HEK293 (cell line): Measurements from ENCODE around the gene GTPBP3.

Experiments
- CTCF ChIA-PET: fragments of 350-600 bp; formaldehyde crosslinking; extraction: SDS; loops from one replicate; lab custom pipeline; 2021; ENCODE audit warnings: antibody characterized with exemption; lab: Yijun Ruan, JAX
- POLR2A ChIA-PET: fragments of 300-600 bp; formaldehyde crosslinking; extraction: SDS; loops from one replicate; lab custom pipeline; 2020; ENCODE audit warnings: antibody characterized with exemption, inconsistent platforms; lab: Yijun Ruan, JAX
- H3K27ac ChIP-seq: fragments of 200-500 bp; sonication (Bioruptor generic); 2 replicates; pipeline ENCODE4 v1.5.1; 2014; ENCODE audit warnings: low read depth, low read length, control low read depth, inconsistent platforms; ENCODE audit errors: extremely low read depth
- H3K36me3 ChIP-seq, 2 experiments: fragments of 200-500 bp in 1 of 2; sonication (Bioruptor generic) in 1 of 2; 1 replicate in 1 of 2; 2 replicates in 1 of 2; pipeline ENCODE4 v1.5.1; 2014 to 2017; ENCODE audit warnings: inconsistent platforms in 2 of 2, low read length in 2 of 2; ENCODE audit not compliant: control insufficient read depth in 2 of 2, insufficient read depth in 1 of 2
- H3K4me1 ChIP-seq: fragments of 200-500 bp; sonication (Bioruptor generic); 2 replicates; pipeline ENCODE4 v1.5.1; 2014; ENCODE audit warnings: mild to moderate bottlenecking, low read length, inconsistent platforms; ENCODE audit not compliant: control insufficient read depth, insufficient read depth
- H3K4me3 ChIP-seq: 2 replicates; pipeline ENCODE4 v1.5.1; 2011; ENCODE audit warnings: low read depth, mild to moderate bottlenecking, control low read depth, low read length, moderate library complexity
- H3K9me3 ChIP-seq: fragments of 200-500 bp; sonication (Bioruptor generic); 2 replicates; pipeline ENCODE4 v1.5.1; 2014; ENCODE audit warnings: low read depth, low read length, inconsistent platforms; ENCODE audit not compliant: control insufficient read depth, insufficient read depth
- BCL11A ChIP-seq: fragments of 450-650 bp; formaldehyde crosslinking; IDR thresholded peaks from 2 replicates; pipeline ENCODE4 v1.5.1; 2016; ENCODE audit warnings: low read depth, missing biosample characterization, missing genetic modification characterization
- KLF16 ChIP-seq: fragments of 450-650 bp; formaldehyde crosslinking; IDR thresholded peaks from 2 replicates; pipeline ENCODE4 v1.5.1; 2017; ENCODE audit warnings: missing biosample characterization, missing genetic modification characterization
- MZF1 ChIP-seq: fragments of 450-650 bp; formaldehyde crosslinking; IDR thresholded peaks from 2 replicates; pipeline ENCODE4 v1.5.1; 2017; ENCODE audit warnings: missing biosample characterization, missing genetic modification characterization, borderline replicate concordance
- SETDB1 ChIP-seq: IDR thresholded peaks from one replicate; pipeline ENCODE4 v1.6.1; 2017; ENCODE audit warnings: mild to moderate bottlenecking, low read length, moderate library complexity, mixed read lengths; ENCODE audit not compliant: insufficient read length
- SP3 ChIP-seq: fragments of 450-650 bp; formaldehyde crosslinking; IDR thresholded peaks from 2 replicates; pipeline ENCODE4 v1.5.1; 2016; ENCODE audit warnings: missing biosample characterization, missing genetic modification characterization
- YY2 ChIP-seq: fragments of 450-650 bp; formaldehyde crosslinking; IDR thresholded peaks from 2 replicates; pipeline ENCODE4 v1.5.1; 2016; ENCODE audit warnings: missing biosample characterization, missing genetic modification characterization
- ZBTB20 ChIP-seq: fragments of 450-650 bp; formaldehyde crosslinking; IDR thresholded peaks from 2 replicates; pipeline ENCODE4 v1.5.1; 2016; ENCODE audit warnings: missing biosample characterization, missing genetic modification characterization
- ZFP37 ChIP-seq: fragments of 450-650 bp; formaldehyde crosslinking; IDR thresholded peaks from 2 replicates; pipeline ENCODE4 v1.5.1; 2016; ENCODE audit warnings: missing biosample characterization, missing genetic modification characterization
- ZNF10 ChIP-seq: fragments of 450-650 bp; formaldehyde crosslinking; IDR thresholded peaks from 2 replicates; pipeline ENCODE4 v1.5.1; 2017; ENCODE audit warnings: missing biosample characterization, missing genetic modification characterization
- ZNF202 ChIP-seq: fragments of 450-650 bp; formaldehyde crosslinking; IDR thresholded peaks from 2 replicates; pipeline ENCODE4 v1.5.1; 2016; ENCODE audit warnings: missing biosample characterization, missing genetic modification characterization, borderline replicate concordance
- ZNF223 ChIP-seq: fragments of 450-650 bp; formaldehyde crosslinking; IDR thresholded peaks from 2 replicates; pipeline ENCODE4 v1.5.1; 2016; ENCODE audit warnings: missing biosample characterization, missing genetic modification characterization
- ZNF292 ChIP-seq: fragments of 450-650 bp; formaldehyde crosslinking; IDR thresholded peaks from 2 replicates; pipeline ENCODE4 v1.5.1; 2016; ENCODE audit warnings: low read depth, missing biosample characterization, missing genetic modification characterization, borderline replicate concordance
- ZNF37A ChIP-seq: fragments of 450-650 bp; IDR thresholded peaks from 2 replicates; pipeline ENCODE4 v1.5.1; 2018; ENCODE audit warnings: missing biosample characterization, missing genetic modification characterization
- ZNF473 ChIP-seq: fragments of 450-650 bp; formaldehyde crosslinking; IDR thresholded peaks from 2 replicates; pipeline ENCODE4 v1.5.1; 2017; ENCODE audit warnings: missing biosample characterization, missing genetic modification characterization
- ZNF514 ChIP-seq: fragments of 450-650 bp; formaldehyde crosslinking; IDR thresholded peaks from 2 replicates; pipeline ENCODE4 v1.5.1; 2016; ENCODE audit warnings: missing biosample characterization, missing genetic modification characterization
- ZNF571 ChIP-seq: fragments of 450-650 bp; formaldehyde crosslinking; IDR thresholded peaks from 2 replicates; pipeline ENCODE4 v1.5.0; 2017; ENCODE audit warnings: missing biosample characterization, missing genetic modification characterization
- ZNF843 ChIP-seq: fragments of 450-650 bp; formaldehyde crosslinking; IDR thresholded peaks from 2 replicates; pipeline ENCODE4 v1.5.1; 2016; ENCODE audit warnings: missing biosample characterization, missing genetic modification characterization
- TF ChIP-seq, protein P1 (sequence below): fragments of 450-650 bp; formaldehyde crosslinking; IDR thresholded peaks from 2 replicates; pipeline ENCODE4 v1.5.1; 2017; ENCODE audit warnings: missing biosample characterization, missing genetic modification characterization
- TF ChIP-seq, protein P2 (sequence below): fragments of 450-650 bp; formaldehyde crosslinking; IDR thresholded peaks from 2 replicates; pipeline ENCODE4 v1.5.1; 2016; ENCODE audit warnings: missing biosample characterization, missing genetic modification characterization
- TF ChIP-seq, protein P3 (sequence below): IDR thresholded peaks from 2 replicates; pipeline ENCODE4 v1.6.1; 2011; ENCODE audit warnings: mild to moderate bottlenecking, low read depth, low read length, borderline replicate concordance
- TF ChIP-seq, protein P4 (sequence below): fragments of 450-650 bp; formaldehyde crosslinking; IDR thresholded peaks from 2 replicates; pipeline ENCODE4 v1.5.1; 2016; ENCODE audit warnings: missing biosample characterization, missing genetic modification characterization
- TF ChIP-seq, protein P5 (sequence below): fragments of 450-650 bp; formaldehyde crosslinking; IDR thresholded peaks from 2 replicates; pipeline ENCODE4 v1.5.1; 2016; ENCODE audit warnings: missing biosample characterization, missing genetic modification characterization, borderline replicate concordance
- TF ChIP-seq, protein P6 (sequence below): fragments of 450-650 bp; formaldehyde crosslinking; optimal IDR thresholded peaks from 2 replicates; pipeline ENCODE3; 2016; ENCODE audit warnings: missing biosample characterization, mild to moderate bottlenecking, missing genetic modification characterization
- TF ChIP-seq, protein P7 (sequence below): fragments of 450-650 bp; formaldehyde crosslinking; IDR thresholded peaks from 2 replicates; pipeline ENCODE4 v1.5.1; 2017; ENCODE audit warnings: missing biosample characterization, missing genetic modification characterization

Gene GTPBP3

DNA sequence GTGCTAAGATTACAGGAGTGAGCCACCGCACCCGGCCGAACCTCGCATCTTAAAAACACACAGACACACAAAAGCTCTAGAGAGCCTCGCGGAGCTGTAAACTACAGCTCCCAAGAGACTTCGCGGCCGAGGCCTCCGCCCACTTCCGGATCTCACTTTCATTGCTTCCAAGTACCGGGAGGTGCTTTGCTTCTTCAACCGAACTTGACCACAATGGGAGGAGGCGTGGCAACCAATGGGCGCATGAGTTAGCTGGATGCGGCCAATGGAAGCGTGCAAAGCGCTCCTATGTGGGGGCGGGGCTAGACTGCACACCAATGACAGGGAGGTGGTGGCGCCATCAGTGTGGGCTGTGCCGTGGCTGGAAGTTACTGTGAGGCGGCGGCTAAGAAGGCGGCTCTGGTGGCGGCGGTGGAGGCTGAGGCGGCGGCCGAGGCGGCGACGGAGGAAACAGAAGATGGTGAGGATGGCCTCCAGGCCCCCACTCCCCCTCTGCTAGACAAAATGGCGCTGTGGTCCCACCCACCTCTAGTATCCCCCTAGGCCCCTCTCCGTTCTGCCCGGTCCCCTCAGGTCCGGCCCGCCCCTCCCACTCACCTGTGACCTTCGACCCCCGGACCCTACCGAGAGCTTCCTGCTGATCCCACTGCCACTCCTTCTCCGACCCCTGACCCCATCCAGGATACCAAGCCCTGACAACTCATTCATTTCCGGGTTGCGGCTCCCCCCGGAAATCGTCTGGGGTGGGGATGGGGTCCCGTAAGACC is 28.0 kb upstream of the GTPBP3 start, which contains the start of gene DDA1:
Gene DDA1, plus strand, starts transcription at position 366 of the 767 bp plus-strand sequence. Its CDS starts 92 bp downstream, at position 458.
- no peaks in the 10 kb centered on the region for H3K9me3 ChIP-seq
- H3K4me3 ChIP-seq: peak within 1 kb of the TSS; percentile 98
- peak within 1 kb of the TSS; percentile 26 for H3K27ac ChIP-seq
- no peaks in the 10 kb centered on the region for H3K4me1 ChIP-seq
- POLR2A ChIA-PET: interaction anchor here (0.6 to 2.9 kb wide), 18 partner anchors 8 to 682 kb away, joined by 3 to 64 read pairs (median 5); partner anchors contain the start of genes ANO8, BABAM1, GTPBP3 and OCEL1
- peaks cover 0 to 29% of the 10 kb centered on the region in 2 experiments; a peak in 1 of 3 replicates for H3K36me3 ChIP-seq
- CTCF ChIA-PET: interaction anchor here (0.9 to 1.4 kb wide), 6 partner anchors 17 to 156 kb away, joined by 3 to 7 read pairs (median 4); no protein-coding TSS in a partner anchor
- TF ChIP-seq, protein P1, sequence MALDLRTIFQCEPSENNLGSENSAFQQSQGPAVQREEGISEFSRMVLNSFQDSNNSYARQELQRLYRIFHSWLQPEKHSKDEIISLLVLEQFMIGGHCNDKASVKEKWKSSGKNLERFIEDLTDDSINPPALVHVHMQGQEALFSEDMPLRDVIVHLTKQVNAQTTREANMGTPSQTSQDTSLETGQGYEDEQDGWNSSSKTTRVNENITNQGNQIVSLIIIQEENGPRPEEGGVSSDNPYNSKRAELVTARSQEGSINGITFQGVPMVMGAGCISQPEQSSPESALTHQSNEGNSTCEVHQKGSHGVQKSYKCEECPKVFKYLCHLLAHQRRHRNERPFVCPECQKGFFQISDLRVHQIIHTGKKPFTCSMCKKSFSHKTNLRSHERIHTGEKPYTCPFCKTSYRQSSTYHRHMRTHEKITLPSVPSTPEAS: no peak
- TF ChIP-seq ZNF10 (no peak), MZF1 (no peak), ZNF202 (tag by site-specific recombination) (no peak), ZNF223 (no peak), ZNF292 (tag by site-specific recombination) (no peak), BCL11A (tag by site-specific recombination) (peak; percentile 60; the same call in 1 of the 2 replicates), ZNF571 (tag by site-specific recombination) (no peak), ZNF473 (tag by site-specific recombination) (no peak), YY2 (tag by site-specific recombination) (peak; percentile 91), ZFP37 (tag by site-specific recombination) (0 out of 2 replicates have a peak, but pooled peaks have one; percentile 23), ZBTB20 (tag by site-specific recombination) (no peak; the same call in 1 of the 2 replicates), SETDB1 (no peak), ZNF37A (no peak), ZNF514 (no peak), SP3 (tag by site-specific recombination) (peak; percentile 100), KLF16 (peak; percentile 91), ZNF843 (0 out of 2 replicates have a peak, but pooled peaks have one; percentile 27)
- TF ChIP-seq, protein P2, sequence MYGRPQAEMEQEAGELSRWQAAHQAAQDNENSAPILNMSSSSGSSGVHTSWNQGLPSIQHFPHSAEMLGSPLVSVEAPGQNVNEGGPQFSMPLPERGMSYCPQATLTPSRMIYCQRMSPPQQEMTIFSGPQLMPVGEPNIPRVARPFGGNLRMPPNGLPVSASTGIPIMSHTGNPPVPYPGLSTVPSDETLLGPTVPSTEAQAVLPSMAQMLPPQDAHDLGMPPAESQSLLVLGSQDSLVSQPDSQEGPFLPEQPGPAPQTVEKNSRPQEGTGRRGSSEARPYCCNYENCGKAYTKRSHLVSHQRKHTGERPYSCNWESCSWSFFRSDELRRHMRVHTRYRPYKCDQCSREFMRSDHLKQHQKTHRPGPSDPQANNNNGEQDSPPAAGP (tag by site-specific recombination): peak; percentile 79; the same call in 1 of the 2 replicates
- TF ChIP-seq, protein P3, sequence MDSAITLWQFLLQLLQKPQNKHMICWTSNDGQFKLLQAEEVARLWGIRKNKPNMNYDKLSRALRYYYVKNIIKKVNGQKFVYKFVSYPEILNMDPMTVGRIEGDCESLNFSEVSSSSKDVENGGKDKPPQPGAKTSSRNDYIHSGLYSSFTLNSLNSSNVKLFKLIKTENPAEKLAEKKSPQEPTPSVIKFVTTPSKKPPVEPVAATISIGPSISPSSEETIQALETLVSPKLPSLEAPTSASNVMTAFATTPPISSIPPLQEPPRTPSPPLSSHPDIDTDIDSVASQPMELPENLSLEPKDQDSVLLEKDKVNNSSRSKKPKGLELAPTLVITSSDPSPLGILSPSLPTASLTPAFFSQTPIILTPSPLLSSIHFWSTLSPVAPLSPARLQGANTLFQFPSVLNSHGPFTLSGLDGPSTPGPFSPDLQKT: peak; percentile 69; the same call in 1 of the 2 replicates
- TF ChIP-seq, protein P4, sequence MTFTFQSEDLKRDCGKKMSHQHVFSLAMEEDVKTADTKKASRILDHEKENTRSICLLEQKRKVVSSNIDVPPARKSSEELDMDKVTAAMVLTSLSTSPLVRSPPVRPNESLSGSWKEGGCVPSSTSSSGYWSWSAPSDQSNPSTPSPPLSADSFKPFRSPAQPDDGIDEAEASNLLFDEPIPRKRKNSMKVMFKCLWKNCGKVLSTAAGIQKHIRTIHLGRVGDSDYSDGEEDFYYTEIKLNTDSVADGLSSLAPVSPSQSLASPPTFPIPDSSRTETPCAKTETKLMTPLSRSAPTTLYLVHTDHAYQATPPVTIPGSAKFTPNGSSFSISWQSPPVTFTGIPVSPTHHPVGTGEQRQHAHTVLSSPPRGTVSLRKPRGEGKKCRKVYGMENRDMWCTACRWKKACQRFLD: no peak
- TF ChIP-seq, protein P5, sequence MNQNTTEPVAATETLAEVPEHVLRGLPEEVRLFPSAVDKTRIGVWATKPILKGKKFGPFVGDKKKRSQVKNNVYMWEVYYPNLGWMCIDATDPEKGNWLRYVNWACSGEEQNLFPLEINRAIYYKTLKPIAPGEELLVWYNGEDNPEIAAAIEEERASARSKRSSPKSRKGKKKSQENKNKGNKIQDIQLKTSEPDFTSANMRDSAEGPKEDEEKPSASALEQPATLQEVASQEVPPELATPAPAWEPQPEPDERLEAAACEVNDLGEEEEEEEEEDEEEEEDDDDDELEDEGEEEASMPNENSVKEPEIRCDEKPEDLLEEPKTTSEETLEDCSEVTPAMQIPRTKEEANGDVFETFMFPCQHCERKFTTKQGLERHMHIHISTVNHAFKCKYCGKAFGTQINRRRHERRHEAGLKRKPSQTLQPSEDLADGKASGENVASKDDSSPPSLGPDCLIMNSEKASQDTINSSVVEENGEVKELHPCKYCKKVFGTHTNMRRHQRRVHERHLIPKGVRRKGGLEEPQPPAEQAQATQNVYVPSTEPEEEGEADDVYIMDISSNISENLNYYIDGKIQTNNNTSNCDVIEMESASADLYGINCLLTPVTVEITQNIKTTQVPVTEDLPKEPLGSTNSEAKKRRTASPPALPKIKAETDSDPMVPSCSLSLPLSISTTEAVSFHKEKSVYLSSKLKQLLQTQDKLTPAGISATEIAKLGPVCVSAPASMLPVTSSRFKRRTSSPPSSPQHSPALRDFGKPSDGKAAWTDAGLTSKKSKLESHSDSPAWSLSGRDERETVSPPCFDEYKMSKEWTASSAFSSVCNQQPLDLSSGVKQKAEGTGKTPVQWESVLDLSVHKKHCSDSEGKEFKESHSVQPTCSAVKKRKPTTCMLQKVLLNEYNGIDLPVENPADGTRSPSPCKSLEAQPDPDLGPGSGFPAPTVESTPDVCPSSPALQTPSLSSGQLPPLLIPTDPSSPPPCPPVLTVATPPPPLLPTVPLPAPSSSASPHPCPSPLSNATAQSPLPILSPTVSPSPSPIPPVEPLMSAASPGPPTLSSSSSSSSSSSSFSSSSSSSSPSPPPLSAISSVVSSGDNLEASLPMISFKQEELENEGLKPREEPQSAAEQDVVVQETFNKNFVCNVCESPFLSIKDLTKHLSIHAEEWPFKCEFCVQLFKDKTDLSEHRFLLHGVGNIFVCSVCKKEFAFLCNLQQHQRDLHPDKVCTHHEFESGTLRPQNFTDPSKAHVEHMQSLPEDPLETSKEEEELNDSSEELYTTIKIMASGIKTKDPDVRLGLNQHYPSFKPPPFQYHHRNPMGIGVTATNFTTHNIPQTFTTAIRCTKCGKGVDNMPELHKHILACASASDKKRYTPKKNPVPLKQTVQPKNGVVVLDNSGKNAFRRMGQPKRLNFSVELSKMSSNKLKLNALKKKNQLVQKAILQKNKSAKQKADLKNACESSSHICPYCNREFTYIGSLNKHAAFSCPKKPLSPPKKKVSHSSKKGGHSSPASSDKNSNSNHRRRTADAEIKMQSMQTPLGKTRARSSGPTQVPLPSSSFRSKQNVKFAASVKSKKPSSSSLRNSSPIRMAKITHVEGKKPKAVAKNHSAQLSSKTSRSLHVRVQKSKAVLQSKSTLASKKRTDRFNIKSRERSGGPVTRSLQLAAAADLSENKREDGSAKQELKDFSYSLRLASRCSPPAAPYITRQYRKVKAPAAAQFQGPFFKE (tag by site-specific recombination): no peak
- TF ChIP-seq, protein P6, sequence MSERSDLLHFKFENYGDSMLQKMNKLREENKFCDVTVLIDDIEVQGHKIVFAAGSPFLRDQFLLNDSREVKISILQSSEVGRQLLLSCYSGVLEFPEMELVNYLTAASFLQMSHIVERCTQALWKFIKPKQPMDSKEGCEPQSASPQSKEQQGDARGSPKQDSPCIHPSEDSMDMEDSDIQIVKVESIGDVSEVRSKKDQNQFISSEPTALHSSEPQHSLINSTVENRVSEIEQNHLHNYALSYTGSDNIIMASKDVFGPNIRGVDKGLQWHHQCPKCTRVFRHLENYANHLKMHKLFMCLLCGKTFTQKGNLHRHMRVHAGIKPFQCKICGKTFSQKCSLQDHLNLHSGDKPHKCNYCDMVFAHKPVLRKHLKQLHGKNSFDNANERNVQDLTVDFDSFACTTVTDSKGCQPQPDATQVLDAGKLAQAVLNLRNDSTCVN (tag by site-specific recombination): no peak
- TF ChIP-seq, protein P7, sequence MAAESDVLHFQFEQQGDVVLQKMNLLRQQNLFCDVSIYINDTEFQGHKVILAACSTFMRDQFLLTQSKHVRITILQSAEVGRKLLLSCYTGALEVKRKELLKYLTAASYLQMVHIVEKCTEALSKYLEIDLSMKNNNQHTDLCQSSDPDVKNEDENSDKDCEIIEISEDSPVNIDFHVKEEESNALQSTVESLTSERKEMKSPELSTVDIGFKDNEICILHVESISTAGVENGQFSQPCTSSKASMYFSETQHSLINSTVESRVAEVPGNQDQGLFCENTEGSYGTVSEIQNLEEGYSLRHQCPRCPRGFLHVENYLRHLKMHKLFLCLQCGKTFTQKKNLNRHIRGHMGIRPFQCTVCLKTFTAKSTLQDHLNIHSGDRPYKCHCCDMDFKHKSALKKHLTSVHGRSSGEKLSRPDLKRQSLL (tag by site-specific recombination): 0 out of 2 replicates have a peak, but pooled peaks have one; percentile 7
